GM23248 (cell line): Measurements from ENCODE around the gene CNRIP1.

ENCODE experiments used
- EZH2 ChIP-seq: fragments of 200-600 bp; sonication (generic); IDR thresholded peaks from 2 replicates; pipeline ENCODE4 v1.6.1; 2018; ENCODE audit warnings: antibody characterized with exemption, mild to moderate bottlenecking; ENCODE audit not compliant: insufficient read depth, poor library complexity, severe bottlenecking
- EZH2phosphoT487 ChIP-seq: fragments of 200-600 bp; sonication (generic); IDR thresholded peaks from 2 replicates; pipeline ENCODE4 v1.6.1; 2018; ENCODE audit warnings: antibody characterized with exemption, moderate library complexity, mild to moderate bottlenecking, low read depth; ENCODE audit not compliant: insufficient read depth

GRCh38 chr2:68330691-68331090 lies 10.9 kb upstream of the CNRIP1 start:
- TF ChIP-seq EZH2 (no peak), EZH2phosphoT487 (no peak)
